Glutamatergic neuron (in vitro differentiated cells): ENCODE measurements around the gene SLC22A13. TPM values are rescaled to one million over a fixed set of nuclear protein-coding genes. Genes with fewer than 3 reads are reported as not detected.

Source experiments
- DNase-seq: peaks from one replicate; pipeline ENCODE4 v3.0.0; 2022
- H3K27ac Mint-ChIP-seq: one replicate; pipeline ENCODE4 v1.8.0; 2020; ENCODE audit warnings: mild to moderate bottlenecking, mixed read lengths, inconsistent platforms; ENCODE audit not compliant: unreplicated experiment
- H3K27me3 Mint-ChIP-seq: one replicate; pipeline ENCODE4 v1.8.0; 2020; ENCODE audit warnings: mild to moderate bottlenecking, moderate library complexity, mixed read lengths, inconsistent platforms; ENCODE audit not compliant: unreplicated experiment
- H3K36me3 Mint-ChIP-seq: one replicate; pipeline ENCODE4 v1.8.0; 2020; ENCODE audit warnings: mild to moderate bottlenecking, mixed read lengths, inconsistent platforms; ENCODE audit not compliant: unreplicated experiment
- H3K4me1 Mint-ChIP-seq: one replicate; pipeline ENCODE4 v1.8.0; 2020; ENCODE audit warnings: mild to moderate bottlenecking, low read depth, mixed read lengths, inconsistent platforms; ENCODE audit not compliant: unreplicated experiment
- H3K4me3 Mint-ChIP-seq: one replicate; pipeline ENCODE4 v1.8.0; 2020; ENCODE audit warnings: mild to moderate bottlenecking, mixed read lengths, inconsistent platforms; ENCODE audit not compliant: unreplicated experiment
- H3K9me3 Mint-ChIP-seq: one replicate; pipeline ENCODE4 v1.8.0; 2020; ENCODE audit warnings: mild to moderate bottlenecking, moderate library complexity, mixed read lengths, inconsistent platforms; ENCODE audit not compliant: unreplicated experiment
- CTCF ChIP-seq: fragments of 200-600 bp; sonication (generic); IDR thresholded peaks from one replicate; pipeline ENCODE4 v1.5.0; 2021; ENCODE audit not compliant: partially characterized antibody, unreplicated experiment
- total RNA-seq: library from RNA; stranded (reverse); fragmentation: NEBNext Ultra II Directional; extraction: Animal tissue kit (Norgen Biotek cat#: 25700); gene quantifications from one replicate; pipeline ENCODE4 v1.2.1, GENCODE V29; 2021; ENCODE audit not compliant: unreplicated experiment

SLC22A13 gene
- total RNA-seq, 1 donor from 2014 or later, result 1.5 TPM

GRCh38 chr3:38314112-38314763 lies 48.6 kb downstream of the SLC22A13 start:
- Mint-ChIP-seq H3K4me1 (peaks cover 8% of the 10 kb centered on the region), H3K9me3 (peaks cover 1% of the 10 kb centered on the region), H3K36me3 (peaks cover 4% of the 10 kb centered on the region), H3K4me3 (no peak overlapping the region), H3K27me3 (peaks cover 5% of the 10 kb centered on the region), H3K27ac (no peak overlapping the region)
- TF ChIP-seq CTCF, result no peak
- DNase-seq, result no peak

- no peak overlapping the region for H3K4me3 Mint-ChIP-seq
Measured at GRCh38 chr3:38314764-38315487, 49.3 kb downstream of the SLC22A13 start.

GRCh38 chr3:38315488-38316230 lies 50.0 kb downstream of the SLC22A13 start:
- Mint-ChIP-seq H3K9me3 (peaks cover 3% of the 10 kb centered on the region), H3K36me3 (peaks cover 4% of the 10 kb centered on the region), H3K27me3 (peaks cover 3% of the 10 kb centered on the region), H3K4me3 (no peak overlapping the region), H3K27ac (no peak overlapping the region), H3K4me1 (peaks cover 8% of the 10 kb centered on the region)
- no peak for TF ChIP-seq CTCF
- DNase-seq, result no peak

More at GRCh38 chr3:38314764-38315487, 49.3 kb downstream of the SLC22A13 start:
- peaks cover 3% of the 10 kb centered on the region for H3K27me3 Mint-ChIP-seq
- H3K36me3 Mint-ChIP-seq, result peaks cover 4% of the 10 kb centered on the region
- no peak for DNase-seq
- TF ChIP-seq CTCF, result no peak
- H3K27ac Mint-ChIP-seq, result no peak overlapping the region
- peaks cover 1% of the 10 kb centered on the region for H3K9me3 Mint-ChIP-seq
- peaks cover 8% of the 10 kb centered on the region for H3K4me1 Mint-ChIP-seq

GRCh38 chr3:38316356-38317191 lies 51.0 kb downstream of the SLC22A13 start:
- TF ChIP-seq CTCF, result no peak
- Mint-ChIP-seq H3K4me3 (no peak overlapping the region), H3K27ac (no peak overlapping the region), H3K9me3 (peaks cover 2% of the 10 kb centered on the region), H3K4me1 (peaks cover 8% of the 10 kb centered on the region), H3K27me3 (peaks cover 3% of the 10 kb centered on the region), H3K36me3 (peaks cover 4% of the 10 kb centered on the region)
- DNase-seq, result no peak
